Stimulated activated CD4-positive, alpha-beta T cell treated with anti-CD3 and anti-CD28 coated beads, Interleukin-1b, Interleukin-23, amount 100 ng/mL, for 48 hours (primary cell): ENCODE results near the gene ADAM10.

Experiments
- DNase-seq: peaks from one replicate; pipeline ENCODE4 v3.0.0-alpha.2; 2020

ADAM10 gene

GRCh38 chr15:58755956-58756355, 6.4 kb upstream of the ADAM10 start:
- no peak for DNase-seq

GRCh38 chr15:58755350-58755749, 5.8 kb upstream of the ADAM10 start:
- DNase-seq: no peak

- DNase-seq: no peak
These were observed 3.2 kb upstream of the ADAM10 start for GRCh38 chr15:58752716-58753115.

GRCh38 chr15:58748852-58749531, 515 bp downstream of the ADAM10 start:
- peak; percentile 28 for DNase-seq

GRCh38 chr15:58748040-58748851, 1.3 kb downstream of the ADAM10 start:
- peak; percentile 48 for DNase-seq

- no peak for DNase-seq
These were observed 3.3 kb downstream of the ADAM10 start for GRCh38 chr15:58746174-58746573.

- no peak for DNase-seq
These were observed 6.5 kb downstream of the ADAM10 start for GRCh38 chr15:58742819-58743502.

- no peak for DNase-seq
These were observed 7.3 kb downstream of the ADAM10 start for GRCh38 chr15:58742022-58742813.

GRCh38 chr15:58741032-58741431, 8.5 kb downstream of the ADAM10 start:
- DNase-seq: no peak

- DNase-seq: no peak
These were observed 9.1 kb downstream of the ADAM10 start for GRCh38 chr15:58740436-58740835.

- DNase-seq: no peak
These were observed 11.3 kb downstream of the ADAM10 start for GRCh38 chr15:58738046-58738707.

GRCh38 chr15:58737298-58737697, 12.2 kb downstream of the ADAM10 start:
- DNase-seq: no peak

- no peak for DNase-seq
These were observed 13.4 kb downstream of the ADAM10 start for GRCh38 chr15:58736018-58736643.

- no peak for DNase-seq
These were observed 14.6 kb downstream of the ADAM10 start for GRCh38 chr15:58734859-58735258.

GRCh38 chr15:58732625-58733363, 16.7 kb downstream of the ADAM10 start:
- no peak for DNase-seq

- no peak for DNase-seq
These were observed 17.6 kb downstream of the ADAM10 start for GRCh38 chr15:58731756-58732535.

GRCh38 chr15:58726867-58727266, 22.6 kb downstream of the ADAM10 start:
- DNase-seq: no peak

GRCh38 chr15:58724466-58724865, 25.0 kb downstream of the ADAM10 start:
- no peak for DNase-seq

GRCh38 chr15:58717357-58717756, 32.1 kb downstream of the ADAM10 start:
- no peak for DNase-seq

- no peak for DNase-seq
These were observed 33.5 kb downstream of the ADAM10 start for GRCh38 chr15:58716027-58716426.
